HG03095 (cell line): ENCODE measurements around the gene TENT4A.

Source experiments
- ATAC-seq: cut with Tn5 transposase; IDR thresholded peaks from one replicate; pipeline ENCODE4 v1.9.1; 2021; ENCODE audit warnings: moderate library complexity; ENCODE audit not compliant: unreplicated experiment

TENT4A gene

DNA sequence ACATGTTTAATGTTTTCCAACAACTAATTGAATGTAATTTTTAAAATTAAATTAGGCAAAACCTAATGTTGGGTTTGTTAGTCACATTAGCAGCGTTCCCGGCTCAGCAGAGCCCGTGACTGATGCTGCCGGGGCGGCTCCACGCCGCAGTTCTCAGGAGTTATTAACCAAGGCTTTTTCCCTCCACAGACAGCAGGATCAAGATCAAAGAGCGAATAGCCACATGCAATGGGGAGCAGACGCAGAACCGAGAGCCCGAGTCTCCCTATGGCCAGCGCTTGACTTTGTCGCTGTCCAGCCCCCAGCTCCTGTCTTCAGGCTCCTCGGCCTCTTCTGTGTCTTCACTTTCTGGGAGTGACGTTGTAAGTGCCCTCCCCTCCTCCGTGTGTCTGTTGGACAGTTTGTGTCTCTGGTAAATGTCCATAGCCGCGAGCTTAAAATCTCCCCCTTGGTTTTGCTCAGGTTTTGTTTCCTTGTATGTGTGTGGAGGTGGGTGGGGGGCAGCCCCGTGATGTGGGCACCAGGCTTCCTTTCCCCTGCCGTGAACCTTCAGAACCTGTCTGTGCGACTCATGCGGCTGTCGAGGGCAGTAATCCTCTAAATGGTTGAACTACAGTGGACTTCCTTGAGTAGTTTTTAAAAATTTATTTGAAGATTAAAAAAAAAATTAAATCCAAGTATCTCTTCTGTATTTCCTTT lies 37.1 kb downstream of the TENT4A start:
- ATAC-seq: no peak

DNA sequence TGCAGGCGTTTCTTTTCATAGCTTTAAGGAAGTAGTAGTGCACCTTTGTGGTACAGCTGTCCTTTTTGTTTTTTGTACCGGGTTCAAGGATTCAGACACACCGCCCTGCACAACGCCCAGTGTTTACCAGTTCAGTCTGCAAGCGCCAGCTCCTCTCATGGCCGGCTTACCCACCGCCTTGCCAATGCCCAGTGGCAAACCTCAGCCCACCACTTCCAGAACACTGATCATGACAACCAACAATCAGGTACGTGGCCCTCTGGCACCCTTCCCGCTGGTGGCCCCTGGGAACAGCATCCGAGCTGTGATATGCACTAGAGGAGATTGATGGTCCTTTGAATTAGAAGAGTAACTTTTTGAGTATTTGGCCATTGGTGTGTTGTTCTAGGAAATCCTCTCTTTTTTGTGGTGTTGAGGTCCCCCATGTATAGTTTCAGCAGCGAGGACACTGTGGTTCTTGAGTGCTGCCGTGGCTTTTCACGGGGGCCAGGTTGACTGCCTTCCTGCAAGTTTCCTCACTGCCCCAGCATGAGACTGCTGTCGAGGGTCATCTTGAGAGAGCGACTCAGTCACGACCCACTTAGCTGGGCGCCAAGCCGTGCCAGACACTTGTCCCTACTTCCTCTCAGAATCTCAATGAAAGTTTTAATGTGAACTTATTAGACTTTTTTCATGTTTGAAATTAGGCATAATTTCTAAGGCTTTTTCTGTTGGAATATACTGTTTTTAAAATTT lies 37.9 kb downstream of the TENT4A start:
- ATAC-seq: no peak

DNA sequence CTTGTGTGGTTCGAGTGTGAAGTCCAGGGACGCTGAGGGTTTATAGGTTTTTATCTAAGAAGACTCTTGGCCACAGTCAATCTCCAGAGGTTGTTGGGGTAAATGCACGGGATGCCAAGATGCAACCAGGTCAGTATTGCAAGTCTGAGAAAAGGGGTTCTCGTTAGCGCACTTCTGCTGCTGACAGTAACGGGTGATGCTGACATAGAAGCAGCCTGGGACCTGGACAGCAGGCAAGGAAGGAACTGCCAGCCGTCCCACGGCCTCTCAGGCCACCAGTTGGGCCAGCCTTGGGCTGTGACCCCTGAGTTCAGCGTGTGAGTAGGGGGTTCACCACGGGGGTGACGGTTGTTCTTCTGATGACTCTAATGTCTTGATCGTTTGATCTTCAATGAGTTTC lies 39.0 kb downstream of the TENT4A start:
- ATAC-seq: no peak

DNA sequence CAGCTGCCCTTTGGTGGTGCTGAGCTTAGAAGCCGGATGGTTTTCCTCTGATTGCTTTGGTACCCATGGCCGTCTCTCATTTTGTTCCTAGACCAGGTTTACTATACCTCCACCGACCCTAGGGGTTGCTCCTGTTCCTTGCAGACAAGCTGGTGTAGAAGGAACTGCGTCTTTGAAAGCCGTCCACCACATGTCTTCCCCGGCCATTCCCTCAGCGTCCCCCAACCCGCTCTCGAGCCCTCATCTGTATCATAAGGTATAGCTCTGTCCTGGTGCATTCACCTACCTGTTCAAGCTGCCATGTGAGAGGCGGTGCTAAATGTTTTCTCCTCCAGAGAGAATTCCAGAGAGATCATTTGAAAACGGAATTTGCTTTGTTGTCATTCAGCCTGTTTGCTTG lies 39.5 kb downstream of the TENT4A start:
- ATAC-seq: no peak

DNA sequence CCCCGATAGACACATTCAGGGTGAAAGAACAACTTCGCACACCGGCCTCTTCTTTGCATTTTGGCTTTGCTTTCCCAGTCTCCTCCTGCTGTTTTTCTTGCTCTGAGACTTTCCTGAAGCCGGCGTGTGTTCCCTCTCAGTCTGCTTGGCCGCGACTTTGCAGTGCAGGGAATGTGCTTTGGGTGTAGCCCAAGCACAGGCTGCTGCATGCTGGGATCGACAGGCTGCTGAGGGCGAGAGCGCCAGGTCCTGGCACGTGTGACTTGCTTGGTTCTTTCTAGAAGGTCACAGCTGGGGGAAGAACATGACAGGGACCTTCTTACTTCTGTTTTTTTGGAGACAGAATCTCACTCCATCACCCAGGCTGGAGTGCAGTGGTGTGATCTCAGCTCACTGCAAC lies 40.6 kb downstream of the TENT4A start:
- no peak for ATAC-seq

DNA sequence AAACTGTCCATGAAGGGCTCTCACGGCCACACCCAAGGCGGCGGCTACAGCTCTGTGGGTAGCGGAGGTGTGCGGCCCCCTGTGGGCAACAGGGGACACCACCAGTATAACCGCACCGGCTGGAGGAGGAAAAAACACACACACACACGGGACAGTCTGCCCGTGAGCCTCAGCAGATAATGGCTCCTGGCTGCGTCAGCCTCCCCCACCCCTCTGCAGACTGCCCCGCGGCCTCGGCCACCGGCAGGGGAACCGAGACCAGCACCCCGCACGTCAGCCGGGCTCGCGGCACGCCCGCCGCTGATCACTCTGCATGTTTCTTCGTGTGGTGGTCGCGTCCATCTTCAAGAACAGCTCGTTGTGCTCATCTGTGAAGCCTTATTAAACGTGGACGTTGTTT lies 41.5 kb downstream of the TENT4A start:
- ATAC-seq: no peak

DNA sequence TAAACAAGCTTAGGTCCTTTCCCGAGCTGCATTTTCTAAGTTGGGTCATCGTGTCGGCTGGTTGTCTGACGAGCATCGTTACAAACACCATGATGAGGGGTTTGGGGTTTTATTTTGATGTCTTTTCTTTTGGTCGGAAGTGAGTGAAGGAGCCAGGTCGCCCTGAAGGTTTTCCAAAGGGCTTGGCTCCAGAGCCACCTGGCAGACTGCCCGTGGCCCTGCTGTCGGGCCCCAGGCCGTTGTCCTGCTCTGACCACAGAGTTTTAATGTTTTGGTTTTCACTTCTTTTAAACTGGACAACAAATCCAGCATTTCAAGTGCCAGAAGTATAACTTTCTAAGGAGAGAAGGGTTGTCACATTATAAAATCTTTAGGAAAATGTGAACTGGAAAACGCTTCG lies 42.3 kb downstream of the TENT4A start:
- ATAC-seq: no peak

DNA sequence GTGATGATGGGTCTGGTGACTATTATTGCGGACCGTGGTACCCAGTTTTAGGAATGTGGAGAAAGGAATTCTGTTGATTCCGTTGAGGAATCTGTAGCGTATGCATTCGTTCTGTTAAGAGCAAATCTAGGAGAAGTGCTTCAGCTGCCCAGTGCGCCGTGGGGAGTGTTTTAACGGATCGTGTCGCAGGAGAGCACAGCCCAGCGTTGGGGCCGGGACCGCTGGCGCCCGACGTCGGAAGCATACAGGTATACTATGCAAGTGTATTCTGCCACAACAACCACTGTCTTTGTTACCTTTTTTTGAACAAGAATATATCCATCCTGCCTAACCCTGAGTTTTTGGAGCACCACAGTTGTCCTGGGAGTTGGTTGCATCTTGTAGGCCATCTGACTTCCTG lies 42.7 kb downstream of the TENT4A start:
- ATAC-seq: no peak

DNA sequence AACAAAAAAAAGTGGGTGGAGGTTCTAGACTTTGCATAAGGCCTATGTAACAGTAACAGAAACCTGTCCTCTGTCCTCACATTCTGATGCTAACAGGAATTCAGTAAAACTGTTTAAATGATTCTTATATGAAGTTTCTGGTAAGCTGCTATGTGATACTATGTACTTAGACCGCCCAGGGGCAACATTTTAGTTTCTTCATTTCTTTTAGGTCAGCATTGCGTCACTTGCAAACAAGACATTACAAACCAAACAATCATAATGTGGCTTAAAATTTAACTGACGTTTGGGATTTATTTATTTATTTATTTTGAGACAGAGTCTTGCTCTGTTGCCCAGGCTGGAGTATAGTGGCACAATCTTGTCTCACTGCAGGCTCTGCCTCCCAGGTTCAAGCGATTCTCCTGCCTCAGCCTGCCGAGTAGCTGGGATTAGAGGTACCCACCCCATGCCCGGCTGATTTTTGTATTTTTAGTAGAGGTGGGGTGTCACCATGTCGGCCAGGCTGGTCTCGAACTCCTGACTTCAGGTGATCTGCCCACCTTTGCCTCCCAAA lies 44.3 kb downstream of the TENT4A start:
- no peak for ATAC-seq

DNA sequence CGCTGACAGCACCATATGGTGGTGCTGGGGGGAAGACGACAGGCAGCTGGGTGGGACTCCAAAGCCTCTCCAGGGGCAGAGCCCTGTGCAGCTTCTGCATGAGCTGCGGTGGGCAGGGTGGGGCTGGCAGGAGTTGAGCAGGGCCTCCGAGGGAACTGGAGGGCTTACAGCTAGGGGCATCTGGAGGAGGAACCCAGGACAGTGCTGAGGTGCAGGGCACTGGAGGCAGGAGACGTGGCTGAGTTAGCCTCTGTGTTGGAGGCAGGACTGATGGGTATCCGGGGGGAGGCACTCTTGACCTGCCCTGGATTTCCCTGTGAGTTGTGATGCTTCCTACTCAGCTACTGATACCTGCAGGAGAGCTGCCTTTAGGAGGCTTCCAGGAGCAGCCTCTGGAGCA lies 45.0 kb downstream of the TENT4A start:
- no peak for ATAC-seq

DNA sequence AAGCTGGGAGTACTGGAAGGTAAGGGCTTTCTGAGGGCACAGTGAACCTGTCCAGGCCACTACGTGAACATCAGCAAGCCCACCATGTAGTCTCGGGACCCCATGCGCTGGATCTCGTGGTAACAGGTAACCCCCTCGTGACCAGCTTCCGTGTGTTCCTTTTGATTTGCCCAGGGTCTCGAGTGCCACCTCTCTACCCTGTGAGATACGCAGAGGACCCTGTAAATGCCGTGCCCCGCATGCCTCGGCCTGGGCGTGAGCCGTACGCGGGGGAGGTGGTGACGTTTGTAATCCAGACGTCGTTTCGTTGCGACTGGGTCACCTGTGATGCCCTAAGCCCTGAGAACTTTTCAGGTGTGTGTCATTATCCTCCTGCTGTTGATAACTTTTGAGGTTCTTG lies 45.5 kb downstream of the TENT4A start:
- ATAC-seq: no peak

DNA sequence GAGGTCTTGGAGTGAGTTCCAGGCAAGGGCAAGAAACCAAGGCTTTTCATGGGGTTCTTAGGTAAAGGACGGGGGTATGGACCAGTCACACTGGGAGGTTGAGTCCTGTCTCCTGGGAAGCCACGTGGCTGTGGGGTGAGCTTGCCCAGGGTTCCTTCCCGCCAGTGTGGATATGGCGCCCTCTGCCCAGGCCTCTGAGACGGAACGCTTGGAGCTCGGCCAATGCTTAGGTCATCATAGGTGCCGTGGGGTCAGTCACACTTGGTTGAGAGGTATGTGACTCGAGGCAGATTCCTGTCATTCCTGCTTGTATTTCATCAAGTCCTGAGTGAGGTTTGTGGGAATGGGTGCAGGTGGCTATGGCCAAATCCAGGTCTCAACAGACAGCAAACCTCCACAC lies 46.2 kb downstream of the TENT4A start:
- ATAC-seq: no peak

DNA sequence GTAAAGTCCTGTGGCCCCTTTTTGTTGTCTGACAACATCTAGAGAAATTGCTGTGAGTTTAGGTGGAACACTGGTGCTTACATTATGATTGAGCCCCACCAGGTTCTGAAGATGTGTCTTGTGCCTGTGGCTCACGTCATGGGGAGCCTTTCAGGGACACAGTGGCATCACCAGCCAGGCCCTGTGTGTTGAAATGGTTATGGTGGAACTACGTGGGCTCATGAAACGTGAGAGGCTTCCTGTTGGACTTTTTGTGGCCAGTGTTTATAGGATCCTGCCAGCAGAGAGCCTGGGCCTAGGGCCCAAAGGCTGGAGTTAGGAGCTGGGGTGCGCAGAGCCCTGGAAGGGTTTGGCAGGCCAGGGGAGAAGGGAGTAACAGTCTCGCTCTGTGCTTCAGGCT lies 46.8 kb downstream of the TENT4A start:
- ATAC-seq: no peak

DNA sequence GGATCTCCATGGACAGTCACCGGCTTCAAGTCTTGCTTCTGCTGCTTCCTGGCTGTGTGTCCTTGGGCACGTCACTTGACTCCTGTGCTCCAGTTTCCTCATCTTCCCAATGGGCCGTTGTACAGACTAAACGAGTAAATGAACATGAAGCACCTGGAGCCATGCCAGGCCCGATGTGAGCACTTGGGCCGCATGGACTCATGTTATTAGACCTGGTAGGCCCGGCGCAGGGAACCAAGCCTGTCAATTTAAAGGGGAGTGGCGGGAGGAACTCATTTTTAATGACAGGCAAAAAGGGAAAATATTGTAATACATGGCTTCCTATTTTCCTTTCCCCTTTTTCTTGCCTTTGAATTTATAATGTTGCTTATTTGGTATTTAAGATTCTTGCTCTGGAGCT lies 47.5 kb downstream of the TENT4A start:
- no peak for ATAC-seq

DNA sequence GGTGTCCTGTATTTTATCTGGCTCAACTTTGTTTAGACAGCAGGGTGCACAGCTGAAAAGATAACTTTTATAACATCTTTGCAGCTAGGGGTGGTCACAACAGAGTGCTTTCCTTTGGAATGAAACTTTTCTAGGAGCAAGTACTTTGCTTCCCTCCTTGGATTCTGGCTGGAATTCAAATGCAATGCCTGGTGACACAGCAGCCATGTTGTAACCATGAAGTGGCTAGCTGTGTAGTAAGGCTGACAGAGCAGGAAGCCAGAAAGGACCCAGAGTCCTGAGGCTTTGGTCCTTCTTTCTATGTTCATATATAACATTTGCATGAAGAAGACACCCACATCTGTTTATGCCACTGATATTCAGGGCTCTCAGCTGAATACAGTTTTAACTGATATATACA lies 48.1 kb downstream of the TENT4A start:
- no peak for ATAC-seq

DNA sequence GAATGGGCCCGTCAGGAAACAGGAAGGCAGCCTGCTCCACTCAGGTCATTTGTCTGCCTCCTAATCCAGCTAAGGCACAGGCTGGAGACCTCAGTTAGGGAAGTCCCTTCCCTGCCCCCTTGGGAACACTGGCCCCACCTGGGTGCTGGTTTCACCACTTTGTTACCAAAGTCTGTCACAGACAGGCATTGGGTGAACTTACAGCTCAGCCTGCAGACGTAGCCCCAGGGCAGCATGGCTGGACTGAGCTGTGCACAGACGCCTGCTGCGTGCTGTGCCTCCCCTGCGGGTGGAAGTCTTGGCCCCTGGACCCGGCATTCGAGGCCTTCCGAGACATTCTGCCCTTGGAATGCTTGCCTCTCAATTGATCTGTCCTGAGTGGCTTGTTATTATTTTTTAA lies 48.9 kb downstream of the TENT4A start:
- ATAC-seq: no peak

DNA sequence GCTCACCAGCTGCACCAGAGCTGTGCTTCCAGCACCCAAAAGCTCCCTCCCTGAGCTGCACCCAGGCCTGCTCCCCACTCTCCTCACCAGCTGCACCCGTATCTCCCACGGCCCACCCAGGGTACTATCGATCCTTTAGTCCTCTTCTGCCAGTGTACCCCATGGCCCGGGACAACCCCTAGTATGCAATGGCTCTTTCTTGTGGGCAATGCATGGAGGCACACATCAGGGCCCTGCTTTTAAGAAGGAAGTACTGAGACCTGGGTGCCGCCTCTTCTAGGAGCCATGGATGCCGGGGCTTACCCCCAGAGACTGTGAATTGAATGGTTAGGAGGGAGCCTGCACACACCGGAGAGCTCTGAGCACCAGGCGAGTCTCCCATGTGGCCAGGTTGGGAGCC lies 49.5 kb downstream of the TENT4A start:
- no peak for ATAC-seq

DNA sequence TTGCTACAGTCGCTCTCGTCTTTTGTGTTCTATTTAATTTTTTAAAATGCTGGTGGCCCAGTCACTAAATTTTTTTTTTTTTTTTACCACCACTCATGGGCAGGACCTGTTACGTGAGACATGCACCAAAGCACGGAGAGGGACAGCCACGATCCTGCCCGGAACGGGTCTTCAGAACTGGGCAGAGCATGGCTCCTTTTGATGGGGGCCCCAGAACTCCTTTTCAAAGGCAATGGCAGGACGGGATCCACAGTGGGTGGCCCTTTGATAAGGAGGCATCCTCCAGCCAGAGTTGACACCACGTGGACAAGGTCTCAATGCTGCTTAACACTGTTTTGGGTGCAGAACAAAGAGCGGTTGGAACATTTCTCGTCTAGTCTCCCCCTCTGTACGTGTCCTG lies 50.0 kb downstream of the TENT4A start:
- no peak for ATAC-seq

DNA sequence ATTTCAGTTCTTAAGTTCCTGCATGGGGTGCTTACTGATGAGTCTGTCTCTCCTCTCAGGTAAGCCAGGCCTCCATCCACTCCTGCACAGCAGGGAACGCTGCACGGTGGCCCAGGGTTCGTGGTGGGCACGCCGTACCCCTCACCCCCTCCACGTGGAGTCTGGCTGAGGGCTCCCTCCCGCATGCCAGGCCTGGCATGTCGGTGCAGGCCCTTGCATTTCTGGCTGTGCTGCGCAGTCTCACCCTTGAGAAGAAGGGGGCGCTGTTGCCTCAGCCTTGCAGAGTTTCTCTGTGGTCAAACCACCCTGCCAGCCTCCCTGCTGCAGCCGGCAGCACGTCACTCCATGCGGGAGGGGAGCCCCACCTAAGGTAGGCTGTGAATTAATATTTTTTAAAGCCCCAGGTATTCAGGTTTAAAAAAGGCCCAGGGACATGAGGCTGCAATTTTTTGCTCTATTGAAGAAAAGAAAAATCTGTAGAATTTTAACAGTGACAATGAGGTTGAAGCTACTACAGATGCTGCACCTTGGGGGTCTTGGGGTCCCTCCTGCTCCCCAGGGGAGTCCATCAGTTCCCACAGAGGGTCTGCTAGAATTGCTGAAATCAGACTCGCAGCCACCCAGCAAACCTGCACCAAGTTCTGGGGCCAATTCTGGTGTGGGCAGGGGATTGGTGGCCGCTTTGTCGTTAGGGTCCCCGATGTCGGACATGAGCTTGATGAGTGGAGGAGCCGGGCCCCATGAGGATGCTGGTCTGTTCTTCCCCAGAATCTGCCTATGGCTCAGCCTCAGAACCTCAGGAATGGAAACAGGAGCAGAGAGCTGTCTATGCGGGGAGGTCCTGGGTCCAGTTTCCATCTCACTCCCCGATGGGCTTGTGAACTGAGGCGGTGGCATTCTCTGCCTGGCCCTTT lies 52.6 kb downstream of the TENT4A start:
- peak; percentile 79 for ATAC-seq

DNA sequence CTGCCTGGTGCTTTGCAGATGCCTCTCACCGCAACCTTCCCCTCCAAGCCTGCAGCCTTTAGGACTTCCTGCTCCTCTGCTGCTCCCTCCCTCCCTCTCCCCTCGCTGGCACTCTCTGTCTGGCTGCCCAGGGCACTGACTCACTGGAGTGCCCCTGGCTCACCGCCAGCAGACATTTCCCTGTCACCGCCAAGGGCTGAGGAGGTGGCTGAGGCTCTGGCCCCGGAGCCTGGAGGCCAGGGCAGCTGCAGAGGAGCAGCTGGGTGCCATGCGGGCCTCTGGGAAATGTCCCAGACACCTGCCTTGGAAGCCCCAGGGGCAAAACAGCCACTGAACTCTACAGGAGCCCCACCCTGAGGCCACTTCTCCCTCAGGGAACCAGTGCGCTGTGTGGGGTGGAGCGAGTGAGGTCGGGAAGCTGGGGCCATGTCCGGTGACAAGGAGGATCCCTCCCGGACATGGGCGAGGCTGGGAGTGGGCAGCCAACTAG lies 53.4 kb downstream of the TENT4A start:
- no peak for ATAC-seq

DNA sequence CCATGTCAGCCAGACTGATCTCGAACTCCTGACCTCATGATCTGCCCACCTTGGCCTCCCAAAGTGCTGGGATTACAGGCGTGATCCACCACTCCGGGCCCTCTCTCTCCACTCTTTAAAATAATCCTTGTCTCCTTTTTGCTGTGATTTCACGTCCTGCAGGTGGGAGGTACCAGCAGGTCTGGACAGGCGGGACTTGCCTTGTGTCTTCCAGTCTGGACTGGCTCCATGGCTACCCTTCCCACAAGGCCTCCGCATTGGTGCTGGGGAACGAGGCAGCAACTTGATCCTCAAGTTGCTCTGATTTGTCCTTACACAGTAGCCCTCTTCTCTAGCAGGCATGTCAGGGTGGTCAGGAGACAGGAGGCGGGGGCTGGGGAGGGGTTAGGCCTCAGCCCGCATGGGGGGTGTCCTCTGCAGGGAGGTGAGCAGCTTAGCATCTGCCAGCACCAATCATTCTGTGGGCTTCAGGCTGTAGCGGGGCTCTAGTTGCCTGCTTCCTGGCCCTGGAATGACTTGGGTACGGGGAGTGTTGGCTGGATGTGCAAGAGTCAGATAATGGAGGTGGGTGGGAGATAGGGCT lies 54.3 kb downstream of the TENT4A start:
- ATAC-seq: no peak
